MCF 10A (cell line): ENCODE measurements around the gene ALDH3A1. TPM values are rescaled to one million over a fixed set of nuclear protein-coding genes. Genes with fewer than 3 reads are reported as not detected.

ENCODE experiments used
- BruUV-seq: library from RNA; stranded (reverse); fragments of 400-500 nt; replicated peaks from 2 replicates; lab custom pipeline; 2021; lab: Mats Ljungman, UMichigan
- CTCF ChIA-PET: fragments of 300-600 bp; sonication (Branson Sonifier 250); formaldehyde crosslinking; extraction: SDS; loops from one replicate; lab custom pipeline; 2021; ENCODE audit warnings: antibody characterized with exemption, inconsistent platforms; lab: Yijun Ruan, JAX
- POLR2A ChIA-PET: fragments of 300-600, 350-650 bp; sonication (Branson Sonifier 250); formaldehyde crosslinking; extraction: SDS; loops from one replicate; lab custom pipeline; 2020; ENCODE audit warnings: antibody characterized with exemption, inconsistent platforms; lab: Yijun Ruan, JAX
- DNase-seq: peaks from one replicate; pipeline ENCODE4 v3.0.0-alpha.2; 2018; ENCODE audit not compliant: unreplicated experiment
- H3K27ac Mint-ChIP-seq: one replicate; pipeline ENCODE4 v1.8.0; 2022; ENCODE audit warnings: mild to moderate bottlenecking, low read depth, mixed read lengths; ENCODE audit not compliant: unreplicated experiment
- H3K27me3 Mint-ChIP-seq: one replicate; pipeline ENCODE4 v1.8.0; 2022; ENCODE audit warnings: mixed read lengths; ENCODE audit not compliant: insufficient read depth, unreplicated experiment
- H3K36me3 Mint-ChIP-seq: one replicate; pipeline ENCODE4 v1.8.0; 2022; ENCODE audit warnings: mild to moderate bottlenecking, moderate library complexity, mixed read lengths; ENCODE audit not compliant: insufficient read depth, unreplicated experiment
- H3K4me1 Mint-ChIP-seq: one replicate; pipeline ENCODE4 v1.8.0; 2022; ENCODE audit warnings: mixed read lengths; ENCODE audit not compliant: insufficient read depth, unreplicated experiment
- H3K4me3 Mint-ChIP-seq: one replicate; pipeline ENCODE4 v1.8.0; 2022; ENCODE audit warnings: mild to moderate bottlenecking, moderate library complexity, mixed read lengths; ENCODE audit not compliant: unreplicated experiment
- H3K9me3 Mint-ChIP-seq: one replicate; pipeline ENCODE4 v1.8.0; 2022; ENCODE audit warnings: mixed read lengths; ENCODE audit not compliant: unreplicated experiment
- intact Hi-C: fragments of 100-400 bp; cut with micrococcal nuclease; formaldehyde crosslinking; loops from 2 replicates; pipeline ENCODE4 v1.14.1; 2022
- total RNA-seq: library from RNA; stranded (reverse); gene quantifications from 2 replicates; pipeline ENCODE4 v1.2.3, GENCODE V29; 2022
- TF ChIP-seq, protein P1 (sequence below): fragments of 200-600 bp; IDR thresholded peaks from one replicate; pipeline ENCODE4 v1.8.0; 2022; ENCODE audit warnings: antibody characterized with exemption, mild to moderate bottlenecking; ENCODE audit not compliant: unreplicated experiment

Gene ALDH3A1
- total RNA-seq, 1 experiment from 2014 or later, result 13.4 TPM

GRCh38 chr17:19706791-19707727, 41.0 kb downstream of the ALDH3A1 start:
- peak overlapping the region; percentile 27 for H3K27ac Mint-ChIP-seq

GRCh38 chr17:19705771-19706770, 42.0 kb downstream of the ALDH3A1 start:
- Mint-ChIP-seq H3K9me3 (no peaks in the 10 kb centered on the region), H3K27ac (no peak overlapping the region)

More at GRCh38 chr17:19706791-19707727, 41.0 kb downstream of the ALDH3A1 start:
- Mint-ChIP-seq H3K9me3 (no peaks in the 10 kb centered on the region), H3K36me3 (no peaks in the 10 kb centered on the region), H3K27me3 (no peaks in the 10 kb centered on the region), H3K4me3 (no peak overlapping the region), H3K4me1 (peaks cover 10% of the 10 kb centered on the region)
- POLR2A ChIA-PET, result interaction anchor here (0.6 to 3.0 kb wide), 21 partner anchors 9 to 329 kb away, joined by 3 to 40 read pairs (median 5); partner anchors contain the start of genes ALDH3A1, ALDH3A2, MAPK7 and SLC47A2
- BruUV-seq, result no TSS peak
- DNase-seq, result peak; percentile 87
- CTCF ChIA-PET, result interaction anchor here (1.0 to 2.7 kb wide), 5 partner anchors 12 to 55 kb away, joined by 3 to 14 read pairs (median 7); no protein-coding TSS in a partner anchor
- TF ChIP-seq, protein P1, sequence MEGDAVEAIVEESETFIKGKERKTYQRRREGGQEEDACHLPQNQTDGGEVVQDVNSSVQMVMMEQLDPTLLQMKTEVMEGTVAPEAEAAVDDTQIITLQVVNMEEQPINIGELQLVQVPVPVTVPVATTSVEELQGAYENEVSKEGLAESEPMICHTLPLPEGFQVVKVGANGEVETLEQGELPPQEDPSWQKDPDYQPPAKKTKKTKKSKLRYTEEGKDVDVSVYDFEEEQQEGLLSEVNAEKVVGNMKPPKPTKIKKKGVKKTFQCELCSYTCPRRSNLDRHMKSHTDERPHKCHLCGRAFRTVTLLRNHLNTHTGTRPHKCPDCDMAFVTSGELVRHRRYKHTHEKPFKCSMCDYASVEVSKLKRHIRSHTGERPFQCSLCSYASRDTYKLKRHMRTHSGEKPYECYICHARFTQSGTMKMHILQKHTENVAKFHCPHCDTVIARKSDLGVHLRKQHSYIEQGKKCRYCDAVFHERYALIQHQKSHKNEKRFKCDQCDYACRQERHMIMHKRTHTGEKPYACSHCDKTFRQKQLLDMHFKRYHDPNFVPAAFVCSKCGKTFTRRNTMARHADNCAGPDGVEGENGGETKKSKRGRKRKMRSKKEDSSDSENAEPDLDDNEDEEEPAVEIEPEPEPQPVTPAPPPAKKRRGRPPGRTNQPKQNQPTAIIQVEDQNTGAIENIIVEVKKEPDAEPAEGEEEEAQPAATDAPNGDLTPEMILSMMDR, result no peak
- intact Hi-C loops, result no loop called here

GRCh38 chr17:19705201-19705600, 42.9 kb downstream of the ALDH3A1 start:
- no peaks in the 10 kb centered on the region for H3K27me3 Mint-ChIP-seq
- BruUV-seq, result no TSS peak
- H3K4me1 Mint-ChIP-seq, result peaks cover 10% of the 10 kb centered on the region
- TF ChIP-seq, protein P1, result no peak
- H3K27ac Mint-ChIP-seq, result no peak overlapping the region
- ChIA-PET POLR2A (interaction anchor here (0.9 to 3.0 kb wide), 2 partner anchors 22 to 31 kb away, joined by 3 to 26 read pairs; no protein-coding TSS in a partner anchor), CTCF (interaction anchor here (1.0 to 2.7 kb wide), 2 partner anchors 14 to 49 kb away, joined by 5 to 11 read pairs; no protein-coding TSS in a partner anchor)
- intact Hi-C loops, result no loop called here
- peaks cover 4% of the 10 kb centered on the region for H3K36me3 Mint-ChIP-seq
- no peaks in the 10 kb centered on the region for H3K9me3 Mint-ChIP-seq
- no peak for DNase-seq
- no peak overlapping the region for H3K4me3 Mint-ChIP-seq

More at GRCh38 chr17:19705771-19706770, 42.0 kb downstream of the ALDH3A1 start:
- H3K4me1 Mint-ChIP-seq, result peaks cover 10% of the 10 kb centered on the region
- TF ChIP-seq, protein P1, result no peak
- ChIA-PET POLR2A (interaction anchor here (0.6 to 3.0 kb wide), 17 partner anchors 8 to 328 kb away, joined by 3 to 40 read pairs (median 6); partner anchors contain the start of genes ALDH3A1, ALDH3A2 and MAPK7), CTCF (interaction anchor here (1.0 to 2.7 kb wide), 4 partner anchors 13 to 54 kb away, joined by 5 to 14 read pairs (median 9); no protein-coding TSS in a partner anchor)
- H3K4me3 Mint-ChIP-seq, result no peak overlapping the region
- peaks cover 4% of the 10 kb centered on the region for H3K36me3 Mint-ChIP-seq
- intact Hi-C loops, result no loop called here
- H3K27me3 Mint-ChIP-seq, result no peaks in the 10 kb centered on the region
- no TSS peak for BruUV-seq
- DNase-seq, result no peak
